Measurements from ENCODE around the gene PRRC2B.

GRCh38 chr9:131491001-131491710, 97.3 kb downstream of the PRRC2B start:
- no peak for TF ChIP-seq HNF4G (IDR thresholded peaks at IDR 0.05)
- TF ChIP-seq YY1 (IDR thresholded peaks at IDR 0.05): no peak
- TF ChIP-seq ZBTB33 (IDR thresholded peaks at IDR 0.05): no peak
- no peak for TF ChIP-seq CTCF (IDR thresholded peaks at IDR 0.05; ENCODE audit: low read depth, low read length, missing input control)
- no peak for TF ChIP-seq ATF3 (IDR thresholded peaks at IDR 0.05)
- no peak for TF ChIP-seq MAX (IDR thresholded peaks at IDR 0.05)
- TF ChIP-seq RAD21 (IDR thresholded peaks at IDR 0.05): no peak
- no peak for TF ChIP-seq JUND (IDR thresholded peaks at IDR 0.05)
- TF ChIP-seq TAF1 (conservative IDR thresholded peaks at IDR 0.05): no peak
- TF ChIP-seq REST (IDR thresholded peaks at IDR 0.05): no peak
- TF ChIP-seq SP1 (IDR thresholded peaks at IDR 0.05): no peak
- TF ChIP-seq EGR1 (IDR thresholded peaks at IDR 0.05; ENCODE audit: low read depth in 2 of 2): no peak
- no peak for TF ChIP-seq FOXA1 (IDR thresholded peaks at IDR 0.05)

All from liver (tissue), 3 donors.